GM12864 (cell line): Measurements from ENCODE around the gene TAF1L.
A peak's percentile ranks its signal among the peaks of the same experiment; 100 is the strongest.

Experiments used
- DNase-seq: peaks from one replicate; pipeline ENCODE4 v3.0.0-alpha.2; 2011; ENCODE audit warnings: low read depth
- H3K4me3 ChIP-seq: 2 replicates; pipeline ENCODE4 v1.5.1; 2011; ENCODE audit warnings: mild to moderate bottlenecking, low read depth, low read length, control low read depth
- CTCF ChIP-seq: IDR thresholded peaks from 2 replicates; pipeline ENCODE4 v1.5.1; 2011; ENCODE audit warnings: low read depth, mild to moderate bottlenecking, moderate library complexity, low read length, control low read depth, inconsistent platforms; ENCODE audit errors: missing control alignments

The TAF1L gene

GRCh38 chr9:32580631-32581300 is 54.7 kb downstream of the TAF1L start:
- no peak for TF ChIP-seq CTCF

DNA sequence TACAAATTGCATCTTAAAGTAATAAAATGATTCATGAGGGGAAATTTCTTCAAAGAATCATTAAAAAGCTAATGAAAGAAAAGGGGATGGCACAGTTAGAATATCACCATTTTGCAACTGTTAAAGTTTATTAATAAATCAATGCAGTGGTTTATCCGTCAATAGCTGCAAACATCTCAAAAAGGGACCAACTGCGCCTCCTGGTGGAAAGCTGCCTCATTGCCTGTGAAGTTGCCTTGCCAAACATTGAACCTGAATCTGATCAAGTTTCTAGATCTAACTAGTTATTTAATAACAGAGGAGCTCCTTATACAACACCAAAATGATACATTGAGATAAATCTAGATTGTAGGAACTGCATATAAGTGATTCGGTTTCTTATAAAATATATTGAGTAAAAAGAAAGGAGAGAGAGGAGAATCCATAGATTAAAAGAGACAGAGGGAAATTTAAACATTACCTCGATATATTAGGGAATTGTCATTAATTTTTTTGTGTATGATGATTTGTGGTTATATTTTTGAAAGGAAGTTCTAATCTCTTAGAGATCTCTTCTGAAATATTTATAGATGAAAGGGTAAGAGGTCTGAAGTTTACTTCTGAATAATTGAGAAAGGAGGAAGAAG is 55.6 kb downstream of the TAF1L start:
- H3K4me3 ChIP-seq: no peak overlapping the region
- peak; percentile 87 for TF ChIP-seq CTCF
- no peak for DNase-seq

More at GRCh38 chr9:32580631-32581300, 54.7 kb downstream of the TAF1L start:
- no peak overlapping the region for H3K4me3 ChIP-seq
- no peak for DNase-seq
